GM19395 (cell line): Measurements from ENCODE around the gene PIP5K1B.
"Not testable (repeated sequence)": the region's sequence is repeated elsewhere in the genome, so short reads cannot be mapped to it uniquely, and the experiment has no call there.

Experiments used
- ATAC-seq: cut with Tn5 transposase; IDR thresholded peaks from one replicate; pipeline ENCODE4 v1.9.1; 2021; ENCODE audit warnings: mild to moderate bottlenecking, moderate library complexity; ENCODE audit not compliant: unreplicated experiment

PIP5K1B gene

GRCh38 chr9:69047371-69047770 lies 342.3 kb downstream of the PIP5K1B start:
- ATAC-seq: no peak

GRCh38 chr9:69049094-69049493 lies 344.1 kb downstream of the PIP5K1B start:
- no peak for ATAC-seq

DNA sequence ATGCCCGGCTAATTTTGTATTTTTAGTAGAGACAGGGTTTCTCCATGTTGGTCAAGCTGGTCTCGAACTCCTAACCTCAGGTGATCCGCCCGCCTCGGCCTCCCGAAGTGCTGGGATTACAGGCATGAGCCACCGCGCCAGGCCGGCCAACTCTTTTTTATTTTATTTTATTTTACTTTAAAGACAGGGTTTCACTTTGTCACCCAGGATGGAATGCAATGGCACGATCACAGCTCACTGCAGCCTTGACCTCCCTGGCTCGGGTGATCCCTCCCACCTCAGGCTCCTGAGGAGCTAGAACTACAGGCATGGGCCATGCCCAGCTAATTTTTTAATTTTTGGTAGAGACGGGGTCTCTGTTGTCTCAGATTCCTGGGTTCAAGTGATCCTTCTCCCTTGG lies 345.9 kb downstream of the PIP5K1B start:
- ATAC-seq: not testable (repeated sequence)

GRCh38 chr9:69054989-69055388 lies 349.9 kb downstream of the PIP5K1B start:
- no peak for ATAC-seq

DNA sequence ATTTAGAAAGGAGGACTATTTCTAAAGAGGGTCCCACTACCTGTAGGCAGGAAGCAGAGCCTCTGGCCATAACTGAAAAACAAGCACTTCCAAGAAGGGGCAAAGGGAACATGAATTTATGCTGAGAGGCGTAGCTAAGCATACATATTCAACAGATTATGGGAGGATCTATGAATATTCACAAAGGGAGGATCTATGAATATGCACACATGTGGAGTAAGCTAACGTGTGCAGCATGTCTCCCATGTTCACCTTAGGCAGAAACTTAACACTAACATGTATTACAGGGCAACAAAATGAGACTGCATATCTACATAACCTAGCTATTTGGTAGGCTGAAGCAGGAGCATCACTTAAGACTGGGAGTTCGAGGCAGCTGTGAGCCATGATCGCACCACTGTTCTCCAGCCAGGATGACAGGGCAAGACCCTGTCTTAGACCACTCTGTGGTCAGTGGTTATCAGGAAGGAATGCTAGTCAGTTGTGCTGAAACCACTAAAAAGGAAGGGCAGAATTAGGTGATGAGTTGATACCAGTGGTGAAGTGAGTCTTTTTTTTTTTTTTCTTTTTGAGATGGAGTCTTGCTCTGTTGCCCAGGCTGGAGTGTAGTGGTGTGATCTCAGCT lies 351.3 kb downstream of the PIP5K1B start:
- ATAC-seq: no peak

DNA sequence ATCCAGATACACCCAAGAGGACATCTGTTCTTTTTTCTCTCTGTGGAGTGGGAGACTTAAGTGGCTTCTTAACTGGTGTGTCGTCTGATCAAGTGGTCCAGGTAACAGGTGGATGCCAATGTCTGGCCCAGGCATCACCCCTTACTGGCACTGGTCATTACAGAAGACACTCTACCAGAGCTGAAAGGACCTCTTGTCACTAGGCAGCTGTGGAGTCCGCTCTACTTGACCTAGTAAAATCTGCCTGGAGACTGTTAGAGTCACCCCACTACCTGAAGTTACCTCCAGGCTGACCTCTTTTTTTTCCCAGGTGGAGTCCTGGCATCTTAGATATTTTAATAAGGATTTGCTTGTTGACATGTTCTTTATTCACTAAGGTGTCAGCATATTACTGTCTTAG lies 353.1 kb downstream of the PIP5K1B start:
- ATAC-seq: no peak
